Measurements from ENCODE around the gene MYO5B. TPM values are rescaled to one million over a fixed set of nuclear protein-coding genes. Genes with fewer than 3 reads are reported as not detected.

The MYO5B gene
- total and polyA plus RNA-seq, 2 experiments from 2014 or later = 20.3 to 41.9 TPM

- Histone ChIP-seq H3K4me2 (no peak overlapping the region), H3K79me2 (no peaks in the 10 kb centered on the region), H3K4me3 (no peak overlapping the region), H4K20me1 (ENCODE audit: insufficient read depth, poor library complexity, severe bottlenecking) (no peaks in the 10 kb centered on the region), H3K27ac (peak overlapping the region; percentile 43), H3K27me3 (no peaks in the 10 kb centered on the region), H3K9me3 (ENCODE audit: low read depth) (no peaks in the 10 kb centered on the region), H3K9me2 (replicated peaks; ENCODE audit: insufficient read depth) (no peaks in the 10 kb centered on the region), H3K4me1 (ENCODE audit: insufficient read depth) (peaks cover 10% of the 10 kb centered on the region), H3K36me3 (replicated peaks; ENCODE audit: insufficient read depth, low read depth) (no peaks in the 10 kb centered on the region), H2AFZ (no peak overlapping the region)
- WGBS (ENCODE audit: low lambda C conversion rate, missing lambda C conversion rate) = 64% methylated on average over 2 of the region's 2 CpGs
- peak; percentile 17 for DNase-seq (ENCODE audit: low spot score)
- no peak for TF ChIP-seq EZH2phosphoT487 (IDR thresholded peaks at IDR 0.05; ENCODE audit: low read depth, severe bottlenecking, unreplicated experiment)
- TF ChIP-seq CTCF (IDR thresholded peaks at IDR 0.05; ENCODE audit: poor library complexity) = no peak
- no peak for TF ChIP-seq EZH2 (IDR thresholded peaks at IDR 0.05; ENCODE audit: borderline replicate concordance)
Measured at GRCh38 chr18:49910986-49911385, 284.0 kb downstream of the MYO5B start.

GRCh38 chr18:49910019-49910418, 284.9 kb downstream of the MYO5B start:
- WGBS (ENCODE audit: low lambda C conversion rate, missing lambda C conversion rate) = 89% methylated on average over 5 of the region's 5 CpGs
- H3K36me3 ChIP-seq (replicated peaks; ENCODE audit: insufficient read depth, low read depth) = no peaks in the 10 kb centered on the region
- TF ChIP-seq EZH2phosphoT487 (IDR thresholded peaks at IDR 0.05; ENCODE audit: low read depth, severe bottlenecking, unreplicated experiment) (no peak), EZH2 (IDR thresholded peaks at IDR 0.05; ENCODE audit: borderline replicate concordance) (no peak), CTCF (IDR thresholded peaks at IDR 0.05; ENCODE audit: poor library complexity) (no peak)

GRCh38 chr18:49907346-49907929, 287.5 kb downstream of the MYO5B start:
- Histone ChIP-seq H4K20me1 (ENCODE audit: insufficient read depth, poor library complexity, severe bottlenecking) (no peaks in the 10 kb centered on the region), H3K27ac (no peak overlapping the region), H3K27me3 (no peaks in the 10 kb centered on the region), H3K4me1 (ENCODE audit: insufficient read depth) (peaks cover 6% of the 10 kb centered on the region), H3K36me3 (replicated peaks; ENCODE audit: insufficient read depth, low read depth) (no peaks in the 10 kb centered on the region), H3K9me3 (ENCODE audit: low read depth) (no peaks in the 10 kb centered on the region), H3K9me2 (replicated peaks; ENCODE audit: insufficient read depth) (no peaks in the 10 kb centered on the region), H3K4me3 (no peak overlapping the region), H3K79me2 (no peaks in the 10 kb centered on the region), H3K4me2 (no peak overlapping the region), H2AFZ (no peak overlapping the region)
- DNase-seq (ENCODE audit: low spot score) = no peak
- WGBS (ENCODE audit: low lambda C conversion rate, missing lambda C conversion rate) = 79% methylated on average over 3 of the region's 3 CpGs
- TF ChIP-seq CTCF (IDR thresholded peaks at IDR 0.05; ENCODE audit: poor library complexity) (no peak), EZH2 (IDR thresholded peaks at IDR 0.05; ENCODE audit: borderline replicate concordance) (no peak), EZH2phosphoT487 (IDR thresholded peaks at IDR 0.05; ENCODE audit: low read depth, severe bottlenecking, unreplicated experiment) (no peak)

More at GRCh38 chr18:49910019-49910418, 284.9 kb downstream of the MYO5B start:
- Histone ChIP-seq H3K4me2 (no peak overlapping the region), H3K27me3 (no peaks in the 10 kb centered on the region), H3K4me1 (ENCODE audit: insufficient read depth) (peaks cover 6% of the 10 kb centered on the region), H3K9me3 (ENCODE audit: low read depth) (no peaks in the 10 kb centered on the region), H3K27ac (no peak overlapping the region), H3K4me3 (no peak overlapping the region), H3K79me2 (no peaks in the 10 kb centered on the region), H4K20me1 (ENCODE audit: insufficient read depth, poor library complexity, severe bottlenecking) (no peaks in the 10 kb centered on the region), H3K9me2 (replicated peaks; ENCODE audit: insufficient read depth) (no peaks in the 10 kb centered on the region), H2AFZ (no peak overlapping the region)
- no peak for DNase-seq (ENCODE audit: low spot score)

Measured in hepatocyte (in vitro differentiated cells).